ENCODE data around the gene NIN.

The NIN gene

GRCh38 chr14:50790589-50790988 is 40.4 kb downstream of the NIN start:
- FAIRE-seq, result no peak

GRCh38 chr14:50786751-50787464 is 44.1 kb downstream of the NIN start:
- FAIRE-seq, result no peak

- no peak for FAIRE-seq
Measured at GRCh38 chr14:50785457-50786063, 45.4 kb downstream of the NIN start.

- no peak for FAIRE-seq
Measured at GRCh38 chr14:50784683-50785456, 46.1 kb downstream of the NIN start.

- no peak for FAIRE-seq
Measured at GRCh38 chr14:50783563-50783962, 47.4 kb downstream of the NIN start.

GRCh38 chr14:50780393-50780792 is 50.6 kb downstream of the NIN start:
- FAIRE-seq, result no peak

GRCh38 chr14:50778721-50779483 is 52.1 kb downstream of the NIN start:
- peak; percentile 75 for FAIRE-seq

- no peak for FAIRE-seq
Measured at GRCh38 chr14:50776522-50776921, 54.4 kb downstream of the NIN start.

GRCh38 chr14:50775357-50775756 is 55.6 kb downstream of the NIN start:
- FAIRE-seq, result no peak

- no peak for FAIRE-seq
Measured at GRCh38 chr14:50774542-50775267, 56.3 kb downstream of the NIN start.

- no peak for FAIRE-seq
Measured at GRCh38 chr14:50773632-50774541, 57.1 kb downstream of the NIN start.

GRCh38 chr14:50772412-50772811 is 58.5 kb downstream of the NIN start:
- no peak for FAIRE-seq

GRCh38 chr14:50770586-50770985 is 60.4 kb downstream of the NIN start:
- FAIRE-seq, result no peak

- no peak for FAIRE-seq
Measured at GRCh38 chr14:50769863-50770500, 61.0 kb downstream of the NIN start.

GRCh38 chr14:50768680-50769079 is 62.3 kb downstream of the NIN start:
- no peak for FAIRE-seq

- no peak for FAIRE-seq
Measured at GRCh38 chr14:50766338-50766886, 64.5 kb downstream of the NIN start.

GRCh38 chr14:50763382-50764007 is 67.5 kb downstream of the NIN start:
- no peak for FAIRE-seq

- FAIRE-seq, result no peak
Measured at GRCh38 chr14:50762931-50763300, 68.0 kb downstream of the NIN start.

GRCh38 chr14:50762001-50762930 is 68.7 kb downstream of the NIN start:
- FAIRE-seq, result no peak
